Lower leg skin (tissue), 4 donors: ENCODE measurements around the gene ARRDC2. TPM values are rescaled to one million over a fixed set of nuclear protein-coding genes. Genes with fewer than 3 reads are reported as not detected.

ENCODE experiments used
- DNase-seq, 2 donors: peaks; one replicate each; pipeline ENCODE4 v3.0.0-alpha.2; 2019; ENCODE audit warnings: low spot score in 2 of 2
- H3K4me3 ChIP-seq: fragments of 200-600 bp; sonication (generic); 2 replicates; pipeline ENCODE4 v1.5.1; 2017; ENCODE audit warnings: mild to moderate bottlenecking, low read depth; ENCODE audit not compliant: poor library complexity, severe bottlenecking
- POLR2A ChIP-seq, 2 donors: fragments of 450-650 bp; IDR thresholded peaks; one replicate each; pipeline ENCODE4 v1.6.1; 2016 to 2017; ENCODE audit warnings: antibody characterized with exemption in 2 of 2, mild to moderate bottlenecking in 1 of 2, moderate library complexity in 1 of 2
- WGBS, 2 donors: methylation state at CpG; one replicate each; pipeline ENCODE4 v1.1.5; 2018; 5-methylcytosine and 5-hydroxymethylcytosine counted together
- intact Hi-C: fragments of 100-400 bp; cut with DNase I; formaldehyde crosslinking; loops from one replicate; pipeline ENCODE4 v1.15.0; 2023; ENCODE audit warnings: low total_unique reads
- total RNA-seq, 4 donors: library from RNA; depleted of rRNA; stranded (reverse); fragments of >200 nt; gene quantifications; one replicate each; pipeline ENCODE4 v1.1.0, GENCODE V29; 2016
- TF ChIP-seq, protein P1 (sequence below), 3 donors: fragments of 450-650 bp; IDR thresholded peaks; one replicate each; pipeline ENCODE4 v1.5.1; 2016; ENCODE audit warnings: antibody characterized with exemption in 3 of 3, mild to moderate bottlenecking in 3 of 3, moderate library complexity in 2 of 3

The ARRDC2 gene
- total RNA-seq, result 10 to 100 TPM; 54.1 to 92.8 (median 73.5) TPM

DNA sequence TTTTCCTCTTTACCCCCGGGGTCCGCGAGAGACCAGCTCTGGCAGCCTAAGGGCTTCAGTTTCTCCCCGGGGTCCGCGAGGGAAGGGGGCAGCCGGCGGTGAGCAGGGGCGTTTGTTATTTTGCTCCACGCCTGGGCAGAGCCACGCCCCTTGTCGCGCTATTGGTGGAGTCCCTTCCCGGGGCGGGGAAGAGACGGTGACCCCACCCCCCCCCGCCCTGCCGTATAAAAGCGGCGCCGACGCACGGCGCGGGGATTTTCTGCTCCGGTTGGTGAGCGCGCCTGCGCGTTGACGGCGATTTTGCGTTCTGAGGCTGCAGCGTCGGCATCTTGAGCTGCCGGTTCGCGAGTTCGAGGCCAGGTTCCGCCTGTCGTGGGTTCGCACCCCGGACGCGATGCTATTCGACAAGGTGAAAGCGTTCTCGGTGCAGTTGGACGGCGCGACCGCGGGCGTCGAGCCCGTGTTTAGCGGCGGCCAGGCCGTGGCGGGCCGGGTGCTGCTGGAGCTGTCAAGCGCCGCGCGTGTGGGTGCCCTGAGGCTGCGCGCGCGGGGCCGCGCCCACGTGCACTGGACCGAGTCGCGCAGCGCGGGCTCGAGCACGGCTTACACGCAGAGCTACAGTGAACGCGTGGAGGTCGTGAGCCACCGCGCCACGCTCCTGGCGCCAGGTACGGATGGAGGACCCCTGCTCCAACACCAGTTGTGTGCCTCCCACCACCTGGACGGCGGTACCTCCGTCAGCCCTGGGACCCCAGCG is at the start of gene ARRDC2:
TSS of gene ARRDC2 (plus strand) at position 254 of the 757 bp plus-strand sequence. CDS start at position 395, 141 bp downstream.
- 16 to 23% methylated on average over 56 to 80 of the region's 92 CpGs for WGBS, 2 donors
- peak; percentile 90 to 98 for DNase-seq
- H3K4me3 ChIP-seq, result peak within 1 kb of the TSS; percentile 29
- intact Hi-C loops, result loop anchor here (2.0 kb wide), 1 partner anchor 51 kb away; no protein-coding TSS in a partner anchor
- no peak for TF ChIP-seq POLR2A (IDR thresholded peaks at IDR 0.05)
- TF ChIP-seq, protein P1, sequence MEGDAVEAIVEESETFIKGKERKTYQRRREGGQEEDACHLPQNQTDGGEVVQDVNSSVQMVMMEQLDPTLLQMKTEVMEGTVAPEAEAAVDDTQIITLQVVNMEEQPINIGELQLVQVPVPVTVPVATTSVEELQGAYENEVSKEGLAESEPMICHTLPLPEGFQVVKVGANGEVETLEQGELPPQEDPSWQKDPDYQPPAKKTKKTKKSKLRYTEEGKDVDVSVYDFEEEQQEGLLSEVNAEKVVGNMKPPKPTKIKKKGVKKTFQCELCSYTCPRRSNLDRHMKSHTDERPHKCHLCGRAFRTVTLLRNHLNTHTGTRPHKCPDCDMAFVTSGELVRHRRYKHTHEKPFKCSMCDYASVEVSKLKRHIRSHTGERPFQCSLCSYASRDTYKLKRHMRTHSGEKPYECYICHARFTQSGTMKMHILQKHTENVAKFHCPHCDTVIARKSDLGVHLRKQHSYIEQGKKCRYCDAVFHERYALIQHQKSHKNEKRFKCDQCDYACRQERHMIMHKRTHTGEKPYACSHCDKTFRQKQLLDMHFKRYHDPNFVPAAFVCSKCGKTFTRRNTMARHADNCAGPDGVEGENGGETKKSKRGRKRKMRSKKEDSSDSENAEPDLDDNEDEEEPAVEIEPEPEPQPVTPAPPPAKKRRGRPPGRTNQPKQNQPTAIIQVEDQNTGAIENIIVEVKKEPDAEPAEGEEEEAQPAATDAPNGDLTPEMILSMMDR (IDR thresholded peaks at IDR 0.05), result no peak

DNA sequence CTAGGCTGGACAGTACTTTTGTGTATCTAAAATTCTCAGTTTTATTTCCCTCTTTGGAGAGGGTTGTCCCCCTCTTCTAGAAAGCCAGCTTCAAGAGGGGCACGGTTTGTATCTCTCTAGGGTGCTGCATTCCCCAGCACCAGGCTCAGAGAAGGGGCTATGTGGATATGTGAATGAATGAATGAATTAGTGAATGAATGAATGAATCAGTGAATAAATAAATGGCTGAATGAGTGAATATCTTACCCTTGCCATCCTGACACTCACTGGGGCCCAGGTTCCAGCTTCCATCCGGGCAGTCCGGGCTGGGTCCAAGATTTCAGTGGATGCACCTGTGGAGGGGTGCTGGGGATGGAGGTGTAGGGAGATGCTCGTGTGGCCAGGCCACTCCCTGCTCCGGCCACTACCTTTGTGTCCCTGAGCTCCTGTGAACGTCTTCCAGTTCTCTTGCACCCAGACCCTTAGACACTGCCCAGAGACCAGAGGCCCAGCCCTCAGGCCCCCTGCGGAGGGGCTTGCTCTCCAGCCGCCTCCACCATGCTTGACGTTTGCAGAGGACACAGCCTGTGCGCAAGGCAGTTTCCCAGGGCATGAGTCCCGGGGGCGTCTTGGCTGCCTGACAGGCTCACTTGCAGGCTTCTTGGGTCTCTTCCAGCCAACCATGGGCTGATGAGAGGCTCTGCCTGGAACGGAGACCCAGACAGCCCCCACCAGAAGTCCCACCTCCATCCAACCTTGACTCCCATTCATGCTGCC is 43.9 kb upstream of the ARRDC2 start:
- no peak overlapping the region for H3K4me3 ChIP-seq
- intact Hi-C loops, result no loop called here
- DNase-seq, result no peak
- 54 to 61% methylated on average over 9 to 12 of the region's 13 CpGs for WGBS, 2 donors
- TF ChIP-seq POLR2A (IDR thresholded peaks at IDR 0.05), result no peak
- TF ChIP-seq, protein P1 (IDR thresholded peaks at IDR 0.05), result no peak

DNA sequence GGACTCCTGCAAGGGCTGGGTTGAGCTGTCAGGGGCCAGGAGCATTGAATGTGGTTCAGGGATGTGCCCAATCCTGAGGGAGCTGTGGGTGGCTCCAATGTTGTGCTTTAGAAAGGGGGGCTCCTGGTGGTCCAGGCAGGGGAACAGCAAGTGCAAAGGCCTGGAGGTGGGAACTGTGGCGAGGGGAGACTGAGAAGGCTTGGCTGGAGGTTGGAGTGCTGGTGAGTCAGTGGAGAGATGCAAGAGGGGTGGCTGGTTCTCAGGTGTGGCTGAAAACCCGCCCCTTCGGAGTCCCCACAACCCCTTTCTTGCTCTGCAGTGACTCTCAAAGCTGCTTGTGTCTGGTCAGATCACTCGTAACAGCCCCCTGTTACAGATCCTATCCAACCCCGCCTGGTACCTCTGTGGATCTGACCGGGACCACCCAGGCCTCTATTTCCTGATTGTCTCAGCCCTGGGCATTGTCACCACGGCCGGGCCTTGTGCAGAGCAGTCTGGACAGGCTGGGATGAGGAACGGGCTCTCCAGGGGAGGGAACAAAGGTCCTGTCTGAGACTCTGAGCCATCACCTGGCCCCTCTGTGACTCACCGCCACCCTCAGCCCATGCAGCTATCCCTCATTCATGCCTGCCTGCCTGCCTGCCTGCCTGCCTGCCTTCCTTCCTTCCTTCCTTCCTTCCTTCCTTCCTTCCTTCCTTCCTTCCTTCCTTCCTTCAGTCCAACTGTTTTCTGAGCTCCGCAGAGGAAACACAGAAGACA is 42.4 kb upstream of the ARRDC2 start:
- intact Hi-C loops, result no loop called here
- 67 to 77% methylated on average over 11 of the region's 11 CpGs for WGBS, 2 donors
- TF ChIP-seq, protein P1 (IDR thresholded peaks at IDR 0.05), result no peak
- no peak for TF ChIP-seq POLR2A (IDR thresholded peaks at IDR 0.05)
- no peak overlapping the region for H3K4me3 ChIP-seq
- DNase-seq, result no peak

- DNase-seq, result no peak
- TF ChIP-seq, protein P1 (IDR thresholded peaks at IDR 0.05), result no peak
- no peak for TF ChIP-seq POLR2A (IDR thresholded peaks at IDR 0.05)
- H3K4me3 ChIP-seq, result no peak overlapping the region
- intact Hi-C loops, result no loop called here
- WGBS, 2 donors, result 55 to 63% methylated on average over 2 of the region's 2 CpGs
Observed at GRCh38 chr19:17966129-17966483, 41.9 kb upstream of the ARRDC2 start.

- intact Hi-C loops, result no loop called here
- TF ChIP-seq, protein P1 (IDR thresholded peaks at IDR 0.05), result no peak
- no peak for TF ChIP-seq POLR2A (IDR thresholded peaks at IDR 0.05)
- 13 to 32% methylated on average over 8 to 30 of the region's 59 CpGs for WGBS, 2 donors
- DNase-seq, result no peak
- H3K4me3 ChIP-seq, result no peak within 1 kb of the TSS
Observed at GRCh38 chr19:17966550-17967256, 41.3 kb upstream of the ARRDC2 start, which contains the start of gene KCNN1. Gene KCNN1, plus strand, starts transcription at chr19:17967107. Its CDS starts 6,782 bp downstream, at chr19:17973889.
